NCI-H2107 (cell line): Measurements from ENCODE around the gene BOC.
A peak's percentile ranks its signal among the peaks of the same experiment; 100 is the strongest.

ENCODE experiments used
- DNase-seq: peaks from one replicate; lab custom pipeline; 2025; lab: John Stamatoyannopoulos, UW

The BOC gene

GRCh38 chr3:113269661-113270060 is 58.3 kb downstream of the BOC start:
- no peak for DNase-seq

DNA sequence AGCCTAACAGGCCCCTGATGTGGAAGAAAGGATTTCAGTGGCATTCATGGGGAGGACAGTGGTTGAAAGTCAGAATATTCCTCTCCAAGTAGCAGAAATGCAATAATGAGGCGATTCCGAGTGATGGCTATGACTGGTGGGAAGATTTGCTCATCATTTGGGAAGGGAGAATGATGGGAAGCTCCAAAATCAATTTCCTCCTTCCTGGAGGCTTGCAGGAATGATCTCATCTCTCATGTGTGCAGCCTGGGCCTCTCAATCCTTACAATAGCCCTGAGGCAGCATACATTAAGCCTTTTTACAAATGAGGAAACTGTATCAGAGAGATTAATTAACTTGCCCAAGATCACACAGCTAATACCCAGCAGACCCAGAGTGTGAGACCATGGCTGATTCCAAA is 58.7 kb downstream of the BOC start:
- DNase-seq = no peak

DNA sequence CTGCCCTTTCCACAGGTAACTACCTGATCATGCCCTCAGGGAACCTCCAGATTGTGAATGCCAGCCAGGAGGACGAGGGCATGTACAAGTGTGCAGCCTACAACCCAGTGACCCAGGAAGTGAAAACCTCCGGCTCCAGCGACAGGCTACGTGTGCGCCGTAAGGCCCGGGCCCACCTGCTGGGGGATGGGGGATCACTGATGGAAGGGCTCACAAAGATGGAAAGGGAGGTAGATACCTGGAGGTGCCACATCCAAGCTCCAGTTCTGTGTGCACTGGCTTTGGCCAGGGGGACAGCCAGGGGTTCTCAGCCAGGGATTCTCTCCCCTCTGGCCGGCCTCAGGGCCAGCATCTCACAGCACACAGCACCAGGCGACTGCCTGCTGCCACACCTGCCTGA is 59.4 kb downstream of the BOC start:
- DNase-seq = no peak

DNA sequence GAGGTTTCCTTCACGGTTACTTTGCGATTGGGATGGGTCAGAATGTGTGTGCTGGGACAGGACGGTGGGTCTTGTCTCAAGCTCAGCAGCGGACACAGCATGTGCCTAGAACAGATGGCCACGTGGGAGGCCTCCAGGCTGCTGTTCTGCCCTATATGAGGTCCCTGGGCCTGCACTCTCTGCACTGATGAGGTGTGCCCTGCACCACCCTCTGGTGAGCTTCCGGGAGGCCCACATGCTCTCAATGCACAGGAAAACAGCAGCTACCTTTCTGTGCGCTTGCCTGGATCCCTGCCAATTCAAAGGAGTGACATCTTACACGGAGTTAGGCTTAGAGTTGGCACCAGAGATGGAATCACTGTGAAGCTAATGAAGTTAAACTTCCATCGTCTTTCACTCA is 59.8 kb downstream of the BOC start:
- DNase-seq = no peak

DNA sequence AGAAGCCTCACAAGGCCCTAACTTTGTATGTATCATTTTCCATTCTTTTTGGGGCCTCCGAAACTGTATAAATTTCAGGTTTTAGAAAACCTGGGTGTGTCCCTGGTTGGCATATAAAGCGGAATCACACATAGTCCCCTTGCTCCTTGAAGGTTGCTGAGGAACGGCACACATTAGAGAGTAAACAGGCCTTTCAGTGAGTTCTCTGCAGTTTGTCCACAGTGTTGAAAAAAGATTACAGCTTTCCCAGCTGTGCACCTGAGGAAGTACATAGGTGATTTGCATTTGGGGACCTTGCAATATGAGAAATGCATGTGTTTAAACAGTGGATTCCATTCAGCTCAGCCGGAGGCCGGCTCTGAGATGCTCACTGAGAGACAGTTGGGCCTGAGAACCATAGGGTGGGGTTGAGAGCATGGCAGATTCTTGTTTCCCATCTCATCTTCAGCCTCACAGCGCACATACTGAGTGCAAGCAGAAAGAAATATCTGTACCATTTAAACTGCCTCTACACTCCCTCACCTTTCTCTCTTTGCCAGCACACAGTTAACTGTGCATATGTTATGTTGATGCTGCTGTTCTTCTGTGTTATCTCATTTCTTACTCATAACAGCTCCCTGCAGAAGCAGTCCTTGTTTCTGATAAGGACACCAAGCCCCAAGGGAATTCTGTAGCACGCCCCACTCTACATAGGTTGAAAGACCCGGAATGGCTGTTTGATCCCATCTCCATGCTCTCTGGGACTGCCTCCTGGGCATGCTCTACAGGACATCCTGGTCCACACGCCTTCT is 60.4 kb downstream of the BOC start:
- no peak for DNase-seq

- DNase-seq = no peak
Observed at GRCh38 chr3:113272385-113272779, 61.0 kb downstream of the BOC start.

- DNase-seq = no peak
Observed at GRCh38 chr3:113273011-113273410, 61.7 kb downstream of the BOC start.

- no peak for DNase-seq
Observed at GRCh38 chr3:113273604-113274378, 62.4 kb downstream of the BOC start.

DNA sequence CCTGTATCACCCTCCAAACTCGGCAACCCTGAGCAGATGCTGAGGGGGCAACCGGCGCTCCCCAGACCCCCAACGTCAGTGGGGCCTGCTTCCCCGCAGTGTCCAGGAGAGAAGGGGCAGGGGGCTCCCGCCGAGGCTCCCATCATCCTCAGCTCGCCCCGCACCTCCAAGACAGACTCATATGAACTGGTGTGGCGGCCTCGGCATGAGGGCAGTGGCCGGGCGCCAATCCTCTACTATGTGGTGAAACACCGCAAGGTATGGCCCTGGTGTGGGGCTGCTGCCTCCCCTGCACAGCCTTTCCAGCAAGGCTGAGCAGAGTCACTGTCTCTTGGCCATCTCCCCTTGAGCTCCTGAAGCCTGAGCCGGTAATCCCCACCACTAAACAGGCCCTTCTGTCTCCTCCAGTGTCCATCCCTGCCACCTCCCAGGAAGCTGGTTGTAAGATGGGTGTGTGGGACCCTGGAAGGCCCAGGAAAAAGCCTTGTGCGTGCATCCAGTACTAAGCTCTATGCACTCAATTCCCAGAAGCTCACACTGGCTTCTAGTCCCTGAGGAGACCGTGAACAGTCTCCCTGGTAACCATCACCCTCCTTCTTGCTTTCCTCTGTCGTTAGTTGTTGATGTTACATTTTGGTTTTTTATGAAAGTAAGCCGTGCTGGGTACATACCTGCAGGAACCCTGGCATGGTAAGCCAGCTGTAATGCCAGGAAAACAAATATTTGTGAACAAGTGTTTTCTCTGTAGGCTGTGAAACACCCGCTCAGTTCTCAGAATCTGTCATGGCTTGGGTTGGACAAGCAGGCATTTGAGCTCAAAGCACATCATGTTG is 63.3 kb downstream of the BOC start:
- DNase-seq = no peak

DNA sequence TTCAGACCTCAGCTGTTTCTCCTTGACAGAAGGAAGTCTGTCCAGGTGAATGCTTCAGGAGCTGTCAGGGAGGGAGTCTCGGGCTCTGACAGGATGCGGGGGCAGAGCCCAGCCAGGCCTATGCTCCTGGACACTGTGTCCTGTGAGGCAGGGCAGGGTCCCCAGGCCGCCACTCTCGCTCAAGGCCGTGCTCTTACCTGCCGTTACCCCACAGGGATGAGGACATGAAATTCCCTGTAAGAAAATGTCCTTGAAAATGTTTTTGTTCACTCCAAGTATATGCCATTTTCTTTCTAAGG is 63.9 kb downstream of the BOC start:
- DNase-seq = no peak

GRCh38 chr3:113275583-113275928 is 64.2 kb downstream of the BOC start:
- DNase-seq = no peak

DNA sequence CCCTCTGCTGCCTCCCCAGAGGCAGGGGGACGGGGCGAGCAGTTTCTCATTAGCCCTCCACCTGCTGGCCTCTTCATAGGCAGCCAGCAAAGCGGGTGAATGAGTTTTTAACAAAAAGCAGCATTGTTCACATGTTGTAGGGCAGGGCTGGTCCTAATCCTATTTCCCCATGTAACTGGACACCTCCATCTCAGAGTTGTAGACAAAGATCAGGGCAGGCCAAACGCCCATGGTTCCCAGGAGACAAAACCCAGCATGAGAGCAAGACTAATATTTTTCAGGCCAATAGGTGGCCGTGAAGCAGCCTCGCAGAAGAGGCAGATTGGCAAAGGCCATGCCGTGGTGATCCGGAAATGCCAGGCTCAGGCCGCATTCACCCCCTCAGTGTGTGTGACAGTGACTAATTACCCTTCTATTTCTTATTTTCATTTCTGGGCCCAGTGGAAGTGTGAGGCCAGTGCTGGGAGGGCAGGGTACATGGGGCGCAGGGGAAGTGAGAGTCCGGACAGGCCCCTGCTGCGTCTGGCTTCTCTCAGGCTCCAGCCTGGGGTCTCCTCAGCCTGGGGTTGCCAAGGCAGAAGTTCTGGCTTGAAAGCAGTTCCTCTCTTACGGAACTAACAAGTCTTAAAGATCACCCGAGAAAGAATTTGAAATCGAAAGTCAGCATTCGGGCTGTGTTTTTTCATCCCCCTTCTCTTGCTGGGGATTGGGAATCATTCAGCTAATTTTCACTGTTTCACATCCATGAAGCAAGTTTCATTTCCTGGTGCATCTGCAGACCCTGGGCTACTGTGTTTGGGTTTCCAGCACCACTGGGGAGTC is 64.8 kb downstream of the BOC start:
- DNase-seq = peak; percentile 61

- no peak for DNase-seq
Observed at GRCh38 chr3:113276751-113277080, 65.4 kb downstream of the BOC start.

DNA sequence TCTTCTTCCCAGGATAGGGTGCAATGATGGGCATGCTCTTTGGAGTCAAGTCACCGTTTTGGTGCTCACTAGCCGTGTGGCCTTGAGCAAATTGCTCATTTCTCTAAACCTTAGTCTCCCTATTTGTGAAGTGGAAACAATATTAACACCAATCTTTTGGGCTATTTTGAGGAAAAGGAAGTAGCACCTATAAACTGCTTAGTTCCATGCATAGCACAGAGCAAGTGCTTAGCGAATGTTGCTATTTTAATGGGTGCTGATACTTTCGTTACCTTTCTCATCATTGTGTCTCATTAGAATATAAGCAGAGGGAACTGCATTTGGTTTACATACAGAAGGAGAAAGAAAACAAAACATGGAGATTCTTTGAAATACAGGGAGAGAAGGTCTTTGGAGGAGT is 66.1 kb downstream of the BOC start:
- DNase-seq = no peak

- DNase-seq = no peak
Observed at GRCh38 chr3:113277941-113278598, 66.7 kb downstream of the BOC start.

DNA sequence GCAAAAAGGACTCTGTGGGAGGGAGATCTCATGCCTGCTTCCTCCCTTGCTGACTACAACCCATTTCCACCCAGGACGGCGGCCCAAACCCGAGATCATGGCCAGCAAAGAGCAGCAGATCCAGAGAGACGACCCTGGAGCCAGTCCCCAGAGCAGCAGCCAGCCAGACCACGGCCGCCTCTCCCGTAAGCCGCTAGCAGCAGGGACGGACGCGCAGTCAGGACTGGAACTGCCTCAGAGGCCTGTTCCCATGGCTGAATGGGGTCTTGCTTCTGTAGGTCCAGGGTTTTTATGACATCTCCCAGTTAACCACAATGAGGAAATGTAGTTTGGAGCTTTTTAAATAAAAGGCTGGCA is 67.2 kb downstream of the BOC start:
- DNase-seq = no peak

DNA sequence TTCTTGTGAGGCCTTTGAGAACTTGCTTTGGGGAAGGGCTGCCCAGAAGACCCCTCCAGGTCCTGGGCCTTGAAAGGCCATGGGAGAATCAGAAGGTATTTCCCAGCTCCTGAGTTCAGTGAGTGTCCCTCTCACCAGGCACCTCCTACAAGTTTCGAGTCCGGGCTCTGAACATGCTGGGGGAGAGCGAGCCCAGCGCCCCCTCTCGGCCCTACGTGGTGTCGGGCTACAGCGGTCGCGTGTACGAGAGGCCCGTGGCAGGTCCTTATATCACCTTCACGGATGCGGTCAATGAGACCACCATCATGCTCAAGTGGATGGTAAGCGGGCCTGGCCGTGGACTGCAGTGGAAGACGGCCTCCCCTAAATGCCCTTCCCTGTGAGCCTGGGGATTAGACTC is 68.3 kb downstream of the BOC start:
- DNase-seq = no peak

DNA sequence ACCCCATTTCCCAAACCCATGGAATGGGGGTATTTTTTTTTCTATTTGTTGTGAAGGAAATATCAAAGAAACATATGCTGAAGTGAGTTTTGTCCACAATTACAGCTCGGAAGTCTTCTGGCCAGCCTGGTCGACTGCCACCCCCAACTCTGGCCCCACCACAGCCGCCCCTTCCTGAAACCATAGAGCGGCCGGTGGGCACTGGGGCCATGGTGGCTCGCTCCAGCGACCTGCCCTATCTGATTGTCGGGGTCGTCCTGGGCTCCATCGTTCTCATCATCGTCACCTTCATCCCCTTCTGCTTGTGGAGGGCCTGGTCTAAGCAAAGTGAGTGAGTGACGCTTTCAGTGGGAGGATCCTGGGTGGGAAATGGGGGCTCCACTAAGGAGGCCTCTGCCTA is 71.9 kb downstream of the BOC start:
- no peak for DNase-seq

DNA sequence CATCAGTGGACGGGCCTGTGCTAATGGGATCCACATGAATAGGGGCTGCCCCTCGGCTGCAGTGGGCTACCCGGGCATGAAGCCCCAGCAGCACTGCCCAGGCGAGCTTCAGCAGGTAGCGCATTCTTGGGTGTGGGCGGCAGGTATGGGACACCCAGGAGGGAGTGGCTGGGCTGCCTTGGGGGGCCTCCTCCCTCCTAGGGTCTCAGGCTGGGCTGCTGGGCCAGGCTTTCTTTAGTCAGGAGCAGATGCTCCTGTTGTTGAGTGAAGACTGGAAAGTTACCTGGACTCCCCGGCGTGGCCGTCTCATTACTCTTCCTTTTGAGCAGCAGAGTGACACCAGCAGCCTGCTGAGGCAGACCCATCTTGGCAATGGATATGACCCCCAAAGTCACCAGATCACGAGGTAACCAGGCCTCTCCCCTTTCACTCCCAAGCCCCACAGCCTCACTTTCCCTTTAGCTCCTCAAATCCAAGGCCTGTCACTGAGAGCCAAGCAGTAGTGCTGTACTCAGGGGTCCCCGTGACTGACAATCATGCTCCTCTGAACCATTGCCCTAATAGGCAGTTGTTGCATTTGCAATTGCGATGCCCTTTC is 73.2 kb downstream of the BOC start:
- no peak for DNase-seq

GRCh38 chr3:113285226-113285625 is 73.9 kb downstream of the BOC start:
- no peak for DNase-seq

GRCh38 chr3:113285741-113286140 is 74.4 kb downstream of the BOC start:
- no peak for DNase-seq
